Adrenal gland (tissue), 12 donors: ENCODE measurements around the gene RALGDS. TPM values are rescaled to one million over a fixed set of nuclear protein-coding genes. Genes with fewer than 3 reads are reported as not detected.
"Not testable (repeated sequence)": the region's sequence is repeated elsewhere in the genome, so short reads cannot be mapped to it uniquely, and the experiment has no call there.

Source experiments
- DNase-seq, 7 donors: peaks; one replicate each; pipeline ENCODE4 v3.0.0-alpha.2; 2019 to 2020
- H3K27ac ChIP-seq, 5 donors: fragments of 200-600 bp; sonication (generic) in 4 of 5; 1 replicate in 3 of 5; 2 replicates in 2 of 5; pipeline versions ENCODE4 v1.5.1 to v1.8.0; 2016 to 2020; ENCODE audit warnings: mild to moderate bottlenecking in 1 of 5
- H3K27me3 ChIP-seq: fragments of 200-600 bp; 2 replicates; pipeline ENCODE4 v1.8.0; 2021
- H3K36me3 ChIP-seq, 2 donors: fragments of 200-600 bp; replicated peaks in 1 of 2; 1 replicate in 1 of 2; 2 replicates in 1 of 2; pipeline versions ENCODE4 v1.5.1 to v1.8.0; 2018 to 2022
- H3K4me1 ChIP-seq, 2 donors: fragments of 200-600 bp; replicated peaks in 1 of 2; 1 replicate in 1 of 2; 2 replicates in 1 of 2; pipeline versions ENCODE4 v1.5.1 to v1.8.0; 2018 to 2021
- H3K4me3 ChIP-seq, 4 donors: fragments of 200-600 bp; sonication (generic) in 3 of 4; one replicate each; pipeline ENCODE4 v1.5.1; 2016 to 2018
- H3K9me3 ChIP-seq, 3 donors: fragments of 200-600 bp; sonication (generic) in 1 of 3; replicated peaks in 1 of 3; 1 replicate in 2 of 3; 2 replicates in 1 of 3; pipeline versions ENCODE4 v1.5.1 to v1.8.0; 2016 to 2021
- CTCF ChIP-seq, 6 experiments: fragments of 450-650 bp in 4 of 6; fragments of 200-600 bp in 2 of 6; sonication (generic) in 1 of 6; IDR thresholded peaks; 1 replicate in 5 of 6; 2 replicates in 1 of 6; pipeline versions ENCODE4 v1.5.1 to v1.8.0; 2016 to 2021; ENCODE audit warnings: antibody characterized with exemption in 6 of 6, mild to moderate bottlenecking in 2 of 6, moderate library complexity in 1 of 6
- POLR2A ChIP-seq, 2 donors: fragments of 450-650 bp; IDR thresholded peaks; one replicate each; pipeline ENCODE4 v1.6.1; 2017; ENCODE audit warnings: antibody characterized with exemption in 2 of 2, mild to moderate bottlenecking in 2 of 2, moderate library complexity in 1 of 2
- WGBS, 4 donors: extraction: QIAGEN DNeasy Blood & Tissue Kit in 2 of 4; methylation state at CpG; one replicate each; pipeline versions ENCODE4 v1.1.5 to v1.1.7; 2013 to 2017; 5-methylcytosine and 5-hydroxymethylcytosine counted together
- intact Hi-C, 2 donors: fragments of 100-400 bp; cut with DNase I; formaldehyde crosslinking; loops; one replicate each; pipeline versions ENCODE4 v1.14.1 to v1.15.0; 2022 to 2023
- polyA plus RNA-seq, 3 donors: library from polyadenylated mRNA; stranded (reverse); fragments of 200-250 nt in 2 of 3; fragments of 350-450 nt in 1 of 3; fragmentation: Illumina TruSeq in 1 of 3; extraction: RNeasy Lipid Tissue Mini Kit (QIAGEN cat#74804) in 1 of 3; gene quantifications; one replicate each; pipeline ENCODE4 v1.2.3, GENCODE V29; 2013 to 2014
- total RNA-seq, 9 donors: library from RNA; depleted of rRNA in 4 of 9; stranded (reverse); fragments of >200 nt in 4 of 9; fragments of 120-200 nt in 1 of 9; fragmentation: NEBNext Ultra II Directional in 1 of 9; extraction: Animal tissue kit (Norgen Biotek cat#: 25700) in 1 of 9; gene quantifications; one replicate each; pipeline versions ENCODE4 v1.1.0 to v1.2.4, GENCODE V29; 2013 to 2023
- donor health status: healthy with polysubstance abuse.
- donor health status: Bipolar disorder and iron deficiency.
- donor health status: DM: yes; HTN: yes; CAD: no.
- donor health status: DM: no; HTN: no; CAD: no.
- donor health status: DM: no; HTN: no; CAD: no.
- donor health status: DM: yes; HTN: yes; CAD: no.

Gene RALGDS
- total and polyA plus RNA-seq, 12 donors = 21.3 to 170 (median 67.5) TPM

- DNase-seq = no peak
- intact Hi-C loops = no loop called here
- Histone ChIP-seq H3K27me3 (no peaks in the 10 kb centered on the region), H3K4me1 (peaks cover 0 to 6% of the 10 kb centered on the region in 2 donors), H3K27ac (no peak overlapping the region), H3K36me3 (no peaks in the 10 kb centered on the region), H3K4me3 (no peak overlapping the region), H3K9me3 (no peaks in the 10 kb centered on the region)
- no peak for TF ChIP-seq CTCF (IDR thresholded peaks at IDR 0.05)
- no peak for TF ChIP-seq POLR2A (IDR thresholded peaks at IDR 0.05)
- 88 to 96% (median 95%) methylated on average over 15 to 30 of the region's 30 CpGs for WGBS, 4 donors
Observed at GRCh38 chr9:133064241-133065069, 56.6 kb downstream of the RALGDS start.

- WGBS, 4 donors = 79 to 89% (median 86%) methylated on average over 10 to 14 of the region's 14 CpGs
Observed at GRCh38 chr9:133063500-133064231, 57.4 kb downstream of the RALGDS start.

GRCh38 chr9:133063159-133063499 lies 57.9 kb downstream of the RALGDS start:
- intact Hi-C loops = no loop called here
- peaks cover 0 to 6% of the 10 kb centered on the region in 2 donors for H3K4me1 ChIP-seq
- TF ChIP-seq CTCF (IDR thresholded peaks at IDR 0.05) (no peak), POLR2A (IDR thresholded peaks at IDR 0.05) (no peak)

More at GRCh38 chr9:133063500-133064231, 57.4 kb downstream of the RALGDS start:
- Histone ChIP-seq H3K9me3 (no peaks in the 10 kb centered on the region), H3K4me1 (peaks cover 0 to 6% of the 10 kb centered on the region in 2 donors), H3K27me3 (no peaks in the 10 kb centered on the region), H3K36me3 (no peaks in the 10 kb centered on the region), H3K4me3 (no peak overlapping the region), H3K27ac (no peak overlapping the region)
- DNase-seq = no peak
- TF ChIP-seq POLR2A (IDR thresholded peaks at IDR 0.05) (no peak), CTCF (IDR thresholded peaks at IDR 0.05) (no peak)
- intact Hi-C loops = no loop called here

GRCh38 chr9:133062569-133062968 lies 58.5 kb downstream of the RALGDS start:
- H3K27me3 ChIP-seq, H3K36me3 ChIP-seq, H3K9me3 ChIP-seq, H3K4me1 ChIP-seq, DNase-seq, H3K27ac ChIP-seq, intact Hi-C loops, H3K4me3 ChIP-seq: not testable (repeated sequence)
- 62 to 82% (median 77%) methylated on average over 3 to 5 of the region's 8 CpGs for WGBS, 4 donors

More at GRCh38 chr9:133063159-133063499, 57.9 kb downstream of the RALGDS start:
- Histone ChIP-seq H3K9me3 (no peaks in the 10 kb centered on the region), H3K27ac (no peak overlapping the region), H3K27me3 (no peaks in the 10 kb centered on the region), H3K4me3 (no peak overlapping the region), H3K36me3 (no peaks in the 10 kb centered on the region)
- WGBS, 4 donors = 60 to 88% (median 84%) methylated on average over 1 to 8 of the region's 8 CpGs
- no peak for DNase-seq

- H3K36me3 ChIP-seq = peaks cover 0 to 12% of the 10 kb centered on the region in 2 donors
- intact Hi-C loops, H3K4me1 ChIP-seq, H3K9me3 ChIP-seq, H3K27ac ChIP-seq, H3K4me3 ChIP-seq, DNase-seq, H3K27me3 ChIP-seq: not testable (repeated sequence)
- WGBS, 4 donors = 54 to 100% (median 59%) methylated on average over 1 to 2 of the region's 9 CpGs
Observed at GRCh38 chr9:133061764-133062145, 59.3 kb downstream of the RALGDS start, which contains the start of gene CEL. CEL (plus strand) TSS chr9:133061981; CDS start chr9:133062003, 22 bp downstream.

GRCh38 chr9:133061019-133061763 lies 59.8 kb downstream of the RALGDS start:
- intact Hi-C loops, H3K27me3 ChIP-seq, H3K4me1 ChIP-seq, H3K27ac ChIP-seq, DNase-seq, H3K4me3 ChIP-seq, H3K9me3 ChIP-seq: not testable (repeated sequence)
- WGBS, 4 donors = 38 to 57% (median 50%) methylated on average over 7 to 14 of the region's 14 CpGs
- peaks cover 0 to 18% of the 10 kb centered on the region in 2 donors for H3K36me3 ChIP-seq
